ENCODE data around the gene STK38L. TPM values are rescaled to one million over a fixed set of nuclear protein-coding genes. Genes with fewer than 3 reads are reported as not detected.
A peak's percentile ranks its signal among the peaks of the same experiment; 100 is the strongest.

STK38L gene
- total RNA-seq, 1 experiment from 2014 or later = 39.4 TPM

DNA sequence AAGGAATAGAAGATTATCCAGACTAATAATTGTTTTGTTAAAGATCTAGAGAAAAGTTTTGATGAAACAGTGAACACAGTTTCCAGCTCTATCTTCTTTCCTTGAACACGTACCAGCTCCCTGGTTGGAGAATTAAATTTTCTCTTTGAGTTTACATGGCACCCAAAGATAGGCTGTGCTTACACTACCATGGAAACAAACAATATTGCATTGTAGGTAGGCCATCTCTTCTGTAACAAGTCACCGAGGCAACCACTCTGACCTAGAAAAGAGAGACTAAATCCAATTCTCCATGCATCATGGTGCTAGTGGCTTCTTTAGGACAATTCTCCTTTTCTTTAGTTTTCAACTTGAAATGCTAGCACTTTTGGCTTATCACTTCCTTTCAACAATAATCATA is 98.5 kb downstream of the STK38L start:
- DNase-seq (ENCODE audit: low read depth in 1 of 2, low spot score in 2 of 2) = no peak
- Histone ChIP-seq H3K4me1 (replicated peaks) (peaks cover 46% of the 10 kb centered on the region), H3K27me3 (replicated peaks) (no peaks in the 10 kb centered on the region), H3K9me3 (replicated peaks) (no peaks in the 10 kb centered on the region), H3K4me3 (no peak overlapping the region), H3K27ac (peak overlapping the region; percentile 93), H3K36me3 (no peaks in the 10 kb centered on the region)

- no peaks in the 10 kb centered on the region for H3K36me3 ChIP-seq
- H3K4me3 ChIP-seq = no peak overlapping the region
- peaks cover 46% of the 10 kb centered on the region for H3K4me1 ChIP-seq (replicated peaks)
- no peaks in the 10 kb centered on the region for H3K27me3 ChIP-seq (replicated peaks)
- H3K9me3 ChIP-seq (replicated peaks) = no peaks in the 10 kb centered on the region
- H3K27ac ChIP-seq = peak overlapping the region; percentile 93
- peak; percentile 60 to 90 for DNase-seq (ENCODE audit: low read depth in 1 of 2, low spot score in 2 of 2)
Observed at GRCh38 chr12:27343255-27344000, 99.3 kb downstream of the STK38L start.

DNA sequence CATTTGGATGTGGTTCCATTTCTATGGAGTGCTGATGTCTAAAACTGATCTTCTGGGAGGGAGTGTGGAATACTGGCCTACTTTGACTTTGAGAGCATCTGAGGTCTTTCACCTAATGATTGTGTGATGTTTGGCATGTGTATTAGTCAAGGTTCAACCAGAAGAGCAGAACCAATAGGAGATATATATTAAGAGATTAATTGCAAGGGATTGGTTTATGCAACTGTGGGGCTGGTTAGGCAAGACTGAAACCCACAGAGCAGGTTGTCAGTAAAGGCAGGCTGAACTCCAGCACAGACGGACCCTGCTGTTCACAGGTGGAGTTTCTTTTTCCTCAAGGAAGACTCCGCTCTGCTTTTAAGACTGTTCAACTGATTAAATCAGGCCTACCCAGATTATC is 100.2 kb downstream of the STK38L start:
- Histone ChIP-seq H3K27me3 (replicated peaks) (no peaks in the 10 kb centered on the region), H3K36me3 (no peaks in the 10 kb centered on the region), H3K9me3 (replicated peaks) (no peaks in the 10 kb centered on the region), H3K4me3 (no peak overlapping the region), H3K4me1 (replicated peaks) (peaks cover 46% of the 10 kb centered on the region), H3K27ac (peak overlapping the region; percentile 93)
- no peak for DNase-seq (ENCODE audit: low read depth in 1 of 2, low spot score in 2 of 2)

GRCh38 chr12:27344760-27345159 is 100.7 kb downstream of the STK38L start:
- DNase-seq (ENCODE audit: low read depth in 1 of 2, low spot score in 2 of 2) = no peak

DNA sequence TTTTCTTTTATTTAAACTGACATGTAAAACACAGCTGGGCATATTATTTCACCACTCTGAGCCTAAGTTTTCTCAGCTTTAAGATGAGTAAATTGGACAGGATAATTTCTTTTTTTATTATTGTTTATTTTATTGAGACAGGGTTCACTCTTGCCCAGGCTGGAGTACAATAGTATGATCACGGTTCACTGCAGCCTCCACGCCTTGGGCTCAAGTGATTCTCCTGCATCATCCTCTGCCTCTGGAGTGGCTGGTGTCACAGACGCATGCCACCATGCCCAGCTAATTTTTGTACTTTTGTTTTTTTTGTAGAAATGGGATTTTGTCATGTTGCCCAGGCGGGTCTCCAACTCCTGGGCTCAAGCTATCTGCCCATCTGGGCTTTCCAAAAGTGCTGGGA is 101.3 kb downstream of the STK38L start:
- H3K27me3 ChIP-seq (replicated peaks) = no peaks in the 10 kb centered on the region

More at GRCh38 chr12:27344760-27345159, 100.7 kb downstream of the STK38L start:
- Histone ChIP-seq H3K4me3 (no peak overlapping the region), H3K27ac (peak overlapping the region; percentile 93), H3K27me3 (replicated peaks) (no peaks in the 10 kb centered on the region), H3K36me3 (no peaks in the 10 kb centered on the region), H3K4me1 (replicated peaks) (peaks cover 46% of the 10 kb centered on the region), H3K9me3 (replicated peaks) (no peaks in the 10 kb centered on the region)

GRCh38 chr12:27347779-27348178 is 103.7 kb downstream of the STK38L start:
- H3K4me1 ChIP-seq (replicated peaks) = peaks cover 29% of the 10 kb centered on the region
- H3K4me3 ChIP-seq = no peak overlapping the region
- no peak overlapping the region for H3K27ac ChIP-seq
- no peak for DNase-seq (ENCODE audit: low read depth in 1 of 2, low spot score in 2 of 2)
- no peaks in the 10 kb centered on the region for H3K36me3 ChIP-seq
- no peaks in the 10 kb centered on the region for H3K9me3 ChIP-seq (replicated peaks)
- no peaks in the 10 kb centered on the region for H3K27me3 ChIP-seq (replicated peaks)

More for the DNA sequence above, 101.3 kb downstream of the STK38L start:
- Histone ChIP-seq H3K27ac (no peak overlapping the region), H3K36me3 (no peaks in the 10 kb centered on the region), H3K4me1 (replicated peaks) (peaks cover 46% of the 10 kb centered on the region), H3K9me3 (replicated peaks) (no peaks in the 10 kb centered on the region), H3K4me3 (no peak overlapping the region)
- DNase-seq (ENCODE audit: low read depth in 1 of 2, low spot score in 2 of 2) = no peak

DNA sequence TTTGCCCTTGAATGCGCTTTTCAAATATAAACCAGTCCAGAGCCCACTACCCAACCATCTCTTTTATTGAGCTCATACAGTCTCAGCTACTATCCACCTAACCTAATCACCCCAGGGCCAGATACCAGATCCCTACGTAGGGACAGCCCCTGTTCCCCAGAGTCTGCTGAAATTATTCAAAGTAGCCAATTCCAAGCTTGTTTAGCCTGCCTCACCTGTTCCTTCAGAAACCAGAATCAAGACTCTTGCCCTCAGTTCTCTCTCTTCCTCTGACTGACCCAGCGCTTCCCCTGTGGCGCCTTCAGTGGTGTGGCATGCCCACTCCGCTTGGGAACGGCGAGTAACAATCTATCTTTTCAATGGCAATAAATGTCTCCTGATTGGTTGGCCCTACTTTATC is 107.4 kb downstream of the STK38L start:
- no peaks in the 10 kb centered on the region for H3K27me3 ChIP-seq (replicated peaks)
- no peak for DNase-seq (ENCODE audit: low read depth in 1 of 2, low spot score in 2 of 2)
- no peaks in the 10 kb centered on the region for H3K4me1 ChIP-seq (replicated peaks)
- H3K36me3 ChIP-seq = no peaks in the 10 kb centered on the region
- no peak overlapping the region for H3K27ac ChIP-seq
- no peaks in the 10 kb centered on the region for H3K9me3 ChIP-seq (replicated peaks)
- H3K4me3 ChIP-seq = no peak overlapping the region

DNA sequence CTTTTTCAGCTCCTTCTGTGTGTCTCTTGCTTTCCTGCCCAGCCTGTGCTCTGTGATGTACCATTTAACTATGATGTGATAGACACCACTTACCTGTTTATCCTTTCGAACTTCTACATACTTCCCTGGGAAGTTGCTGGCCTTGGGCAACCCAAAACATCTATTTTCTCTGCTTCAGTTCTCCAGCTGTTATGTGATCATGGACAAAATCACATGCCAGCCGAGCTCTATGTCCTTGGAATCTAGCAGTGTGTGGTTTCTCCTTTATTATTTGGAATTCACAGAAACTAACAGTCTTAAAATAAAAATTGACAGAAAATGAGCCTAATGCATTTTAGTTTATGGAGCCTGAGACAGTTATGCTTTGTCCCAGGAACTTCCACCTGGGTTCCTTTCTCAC is 111.4 kb downstream of the STK38L start:
- no peak overlapping the region for H3K4me3 ChIP-seq
- H3K36me3 ChIP-seq = no peaks in the 10 kb centered on the region
- H3K27me3 ChIP-seq (replicated peaks) = no peaks in the 10 kb centered on the region
- no peaks in the 10 kb centered on the region; the same call in 1 of the 2 replicates for H3K4me1 ChIP-seq (replicated peaks)
- no peak for DNase-seq (ENCODE audit: low read depth in 1 of 2, low spot score in 2 of 2)
- H3K27ac ChIP-seq = no peak overlapping the region
- no peaks in the 10 kb centered on the region for H3K9me3 ChIP-seq (replicated peaks)

GRCh38 chr12:27355979-27356378 is 111.9 kb downstream of the STK38L start:
- DNase-seq (ENCODE audit: low read depth in 1 of 2, low spot score in 2 of 2) = no peak
- no peaks in the 10 kb centered on the region; the same call in 1 of the 2 replicates for H3K4me1 ChIP-seq (replicated peaks)
- no peaks in the 10 kb centered on the region for H3K36me3 ChIP-seq
- no peak overlapping the region for H3K27ac ChIP-seq
- H3K4me3 ChIP-seq = no peak overlapping the region
- no peaks in the 10 kb centered on the region for H3K27me3 ChIP-seq (replicated peaks)
- no peaks in the 10 kb centered on the region for H3K9me3 ChIP-seq (replicated peaks)

DNA sequence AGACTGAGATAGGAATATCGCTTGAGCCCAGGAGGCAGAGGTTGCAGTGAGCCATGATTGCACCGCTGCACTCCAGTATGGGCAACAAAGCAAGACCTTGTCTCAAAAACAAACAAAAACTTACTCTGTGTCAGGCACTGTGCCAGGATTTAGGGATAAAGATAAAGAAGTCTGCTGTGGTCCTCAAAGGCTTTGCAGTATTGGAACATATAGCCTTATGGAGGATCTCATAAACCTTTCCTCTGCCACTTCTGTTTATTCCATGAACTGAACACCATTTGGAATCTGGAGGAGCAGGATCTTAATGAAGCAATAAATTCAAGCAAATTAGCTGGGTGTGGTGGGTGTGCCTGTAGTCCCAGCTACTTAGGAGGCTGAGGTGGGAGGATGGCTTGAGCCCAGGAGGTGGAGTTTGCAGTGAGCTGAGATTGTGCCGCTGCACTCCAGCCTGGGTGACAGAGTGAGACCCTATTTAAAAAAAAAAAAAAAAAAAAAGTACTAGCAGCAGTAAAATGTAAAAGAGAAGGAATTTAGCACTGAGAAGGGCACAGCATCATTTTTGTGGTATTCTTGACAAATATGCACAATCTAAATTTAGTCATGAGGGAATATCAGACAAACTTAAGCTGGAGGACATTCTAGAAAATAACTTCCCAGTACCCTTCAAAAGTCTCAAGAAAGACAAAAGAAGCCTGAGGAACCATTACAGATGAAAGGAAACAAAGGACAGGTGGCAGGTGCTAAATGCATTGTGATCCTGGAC is 115.7 kb downstream of the STK38L start:
- H3K9me3 ChIP-seq (replicated peaks) = no peaks in the 10 kb centered on the region
- no peaks in the 10 kb centered on the region; the same call in 1 of the 2 replicates for H3K4me1 ChIP-seq (replicated peaks)
- no peak for DNase-seq (ENCODE audit: low read depth in 1 of 2, low spot score in 2 of 2)
- no peak overlapping the region for H3K27ac ChIP-seq
- no peak overlapping the region for H3K4me3 ChIP-seq
- no peaks in the 10 kb centered on the region for H3K27me3 ChIP-seq (replicated peaks)
- no peaks in the 10 kb centered on the region for H3K36me3 ChIP-seq

DNA sequence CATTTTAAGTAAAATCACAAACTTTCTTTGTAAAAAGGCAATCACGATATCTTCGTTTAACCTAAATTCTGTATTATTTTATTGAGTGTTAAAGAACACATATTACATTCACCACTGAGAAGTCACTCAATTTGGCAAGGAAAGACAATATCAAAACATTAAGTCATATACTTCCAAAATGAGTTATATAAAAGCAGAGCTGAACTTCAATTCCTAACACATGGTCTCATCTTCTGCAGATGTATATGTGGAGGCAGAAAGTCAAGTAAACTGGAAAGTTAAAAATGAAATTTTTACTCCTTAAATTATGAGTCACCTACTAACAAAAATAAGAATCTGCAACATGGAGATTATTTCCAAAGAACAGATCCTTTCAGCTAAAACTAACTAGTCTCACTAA is 117.3 kb downstream of the STK38L start:
- Histone ChIP-seq H3K27ac (no peak overlapping the region), H3K27me3 (replicated peaks) (no peaks in the 10 kb centered on the region), H3K4me3 (no peak overlapping the region), H3K36me3 (no peaks in the 10 kb centered on the region), H3K4me1 (replicated peaks) (no peaks in the 10 kb centered on the region; the same call in 1 of the 2 replicates), H3K9me3 (replicated peaks) (no peaks in the 10 kb centered on the region)
- no peak for DNase-seq (ENCODE audit: low read depth in 1 of 2, low spot score in 2 of 2)

DNA sequence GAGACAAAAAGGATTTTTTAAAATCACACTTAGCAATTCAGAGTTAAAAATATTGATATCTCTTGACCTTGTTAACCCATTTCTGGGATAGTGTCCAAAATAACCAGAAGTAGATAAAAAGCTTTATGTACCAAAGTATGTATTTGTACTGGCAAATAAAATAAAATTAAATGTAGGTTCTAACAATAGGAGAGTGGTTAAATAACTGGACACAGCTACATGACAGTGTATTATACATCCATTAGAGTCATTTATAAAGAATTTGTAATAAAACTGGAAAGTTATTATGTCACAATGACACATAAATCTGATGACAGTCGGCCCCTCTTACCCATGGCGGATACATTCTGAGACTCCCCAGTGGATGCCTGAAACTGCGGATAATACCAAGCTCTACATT is 122.5 kb downstream of the STK38L start:
- Histone ChIP-seq H3K27ac (no peak overlapping the region), H3K9me3 (replicated peaks) (no peaks in the 10 kb centered on the region), H3K4me1 (replicated peaks) (no peaks in the 10 kb centered on the region; the same call in 1 of the 2 replicates), H3K4me3 (no peak overlapping the region), H3K27me3 (replicated peaks) (no peaks in the 10 kb centered on the region), H3K36me3 (peaks cover 7% of the 10 kb centered on the region)
- DNase-seq (ENCODE audit: low read depth in 1 of 2, low spot score in 2 of 2) = no peak

GRCh38 chr12:27367078-27367477 is 123.0 kb downstream of the STK38L start:
- Histone ChIP-seq H3K4me1 (replicated peaks) (no peaks in the 10 kb centered on the region; the same call in 1 of the 2 replicates), H3K27ac (no peak overlapping the region), H3K4me3 (no peak overlapping the region), H3K27me3 (replicated peaks) (no peaks in the 10 kb centered on the region), H3K9me3 (replicated peaks) (no peaks in the 10 kb centered on the region), H3K36me3 (peaks cover 9% of the 10 kb centered on the region)
- DNase-seq (ENCODE audit: low read depth in 1 of 2, low spot score in 2 of 2) = no peak

Data from SJSA1 (cell line).